ENCODE results near the gene TEX261.

The TEX261 gene

DNA sequence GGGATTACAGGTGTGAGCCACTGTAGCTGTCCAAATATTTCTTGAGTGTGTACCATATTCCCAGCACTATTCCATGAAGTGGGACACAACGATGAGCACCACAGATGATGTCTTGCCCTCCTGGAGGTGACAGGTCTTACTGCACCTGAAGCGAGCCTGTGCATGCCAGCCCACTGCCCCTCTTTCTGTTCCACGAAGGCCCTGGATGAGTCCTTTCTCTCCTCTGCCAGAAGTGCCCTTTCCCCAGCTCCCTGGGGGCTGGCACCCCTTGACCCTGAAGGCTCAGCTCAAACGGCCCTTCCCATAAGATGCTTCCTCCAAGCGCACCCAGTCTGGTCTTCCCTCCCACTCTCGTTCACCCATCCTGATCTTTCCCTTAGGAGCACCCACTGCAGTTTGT lies 53.5 kb downstream of the TEX261 start:
- DNase-seq (ENCODE audit: extremely low read depth, insufficient read length), result no peak
- H3K36me3 ChIP-seq (ENCODE audit: control insufficient read depth, insufficient read depth, low read length), result no peaks in the 10 kb centered on the region
- no peak for TF ChIP-seq CTCF (IDR thresholded peaks at IDR 0.05; ENCODE audit: insufficient read depth, low read length, poor library complexity, severe bottlenecking)
- H3K4me3 ChIP-seq (replicated peaks; ENCODE audit: low read depth, low read length), result no peak overlapping the region
- peaks cover 4% of the 10 kb centered on the region; the same call in 1 of the 2 replicates for H3K27me3 ChIP-seq (replicated peaks; ENCODE audit: control insufficient read depth, insufficient read depth, low read length)

DNA sequence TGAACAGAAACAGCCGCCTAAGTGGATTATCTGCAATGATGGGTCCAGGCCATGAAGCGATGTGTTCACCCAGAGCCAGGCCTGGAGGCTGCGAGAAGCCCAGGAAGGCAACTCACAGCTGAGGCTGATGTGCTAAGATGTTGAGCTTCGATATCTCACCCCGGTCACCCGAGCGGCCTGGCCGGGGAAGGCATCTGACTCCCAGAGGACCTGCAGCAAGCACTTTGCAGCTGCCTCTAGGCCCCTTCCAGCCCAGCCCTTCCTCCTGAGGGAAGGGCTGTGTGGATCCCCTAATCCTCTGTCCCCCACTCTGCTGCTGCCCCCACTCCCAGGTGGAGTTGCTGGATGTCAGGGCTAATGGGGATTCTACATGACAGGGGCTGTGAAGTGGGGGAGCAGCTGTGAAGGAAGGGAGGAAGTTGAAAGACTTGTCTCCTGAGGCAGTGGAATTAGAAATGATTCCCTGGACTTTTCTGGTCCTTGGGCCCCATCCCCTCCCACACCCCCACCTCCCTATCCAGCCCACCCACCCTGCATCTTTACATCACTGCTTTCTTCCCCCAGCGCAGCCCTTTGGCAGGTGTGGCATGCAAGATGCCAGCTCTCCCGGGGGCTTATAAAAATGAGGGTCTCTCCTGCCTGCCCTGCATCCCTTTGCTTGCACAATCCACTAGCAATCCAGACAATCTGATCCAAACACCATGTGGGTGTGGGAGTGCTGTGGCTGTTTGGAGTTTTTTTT lies 54.7 kb downstream of the TEX261 start:
- TF ChIP-seq CTCF (IDR thresholded peaks at IDR 0.05; ENCODE audit: insufficient read depth, low read length, poor library complexity, severe bottlenecking), result no peak
- no peaks in the 10 kb centered on the region for H3K36me3 ChIP-seq (ENCODE audit: control insufficient read depth, insufficient read depth, low read length)
- DNase-seq (ENCODE audit: extremely low read depth, insufficient read length), result no peak

DNA sequence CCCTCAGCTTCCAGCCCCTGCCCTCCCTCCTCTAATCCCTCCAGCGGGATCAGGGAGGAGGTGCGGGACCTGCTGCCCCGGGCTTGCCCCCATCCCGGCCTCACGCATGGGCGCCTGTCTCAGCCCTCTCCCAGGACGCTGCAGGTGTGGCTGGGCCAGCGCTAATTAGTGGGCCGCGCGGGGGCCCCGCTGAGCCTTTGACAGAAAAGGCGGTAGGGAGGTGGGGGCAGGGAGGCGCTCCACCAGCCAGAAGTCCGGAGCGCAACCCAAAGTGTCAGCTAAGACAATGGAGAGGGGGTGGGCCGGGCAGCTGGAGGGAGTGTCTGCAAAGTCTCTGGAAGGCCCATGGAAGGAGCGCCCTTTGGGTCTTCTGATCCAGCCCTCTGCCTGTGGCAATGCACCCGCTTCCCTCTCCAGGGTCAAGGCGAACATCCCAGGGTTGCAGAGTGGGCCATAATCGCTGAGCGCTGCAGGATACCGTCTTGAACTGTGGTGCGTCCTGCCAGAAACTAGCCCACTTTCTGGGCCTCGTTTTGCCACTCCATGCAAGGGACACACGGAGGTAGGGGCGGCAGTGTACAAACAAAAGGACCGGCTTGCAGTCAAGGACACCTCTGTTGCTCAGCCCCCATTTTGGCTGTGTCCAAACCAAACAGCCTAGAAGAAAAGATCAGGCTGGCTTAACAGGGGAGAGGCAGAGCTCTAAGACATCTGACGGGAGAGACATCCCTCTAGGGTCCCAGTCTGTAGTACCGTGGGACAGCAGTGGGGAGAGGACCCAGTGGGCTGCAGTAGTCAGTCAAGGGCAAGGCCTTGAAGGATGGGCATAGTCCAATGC lies 55.5 kb downstream of the TEX261 start:
- no peak for DNase-seq (ENCODE audit: extremely low read depth, insufficient read length)
- no peak for TF ChIP-seq CTCF (IDR thresholded peaks at IDR 0.05; ENCODE audit: insufficient read depth, low read length, poor library complexity, severe bottlenecking)
- Histone ChIP-seq H3K36me3 (ENCODE audit: control insufficient read depth, insufficient read depth, low read length) (no peaks in the 10 kb centered on the region), H3K4me3 (replicated peaks; ENCODE audit: low read depth, low read length) (no peak overlapping the region), H3K27me3 (replicated peaks; ENCODE audit: control insufficient read depth, insufficient read depth, low read length) (peaks cover 4% of the 10 kb centered on the region)

More for the DNA sequence above, 54.7 kb downstream of the TEX261 start:
- no peak overlapping the region for H3K4me3 ChIP-seq (replicated peaks; ENCODE audit: low read depth, low read length)
- H3K27me3 ChIP-seq (replicated peaks; ENCODE audit: control insufficient read depth, insufficient read depth, low read length), result peaks cover 4% of the 10 kb centered on the region

DNA sequence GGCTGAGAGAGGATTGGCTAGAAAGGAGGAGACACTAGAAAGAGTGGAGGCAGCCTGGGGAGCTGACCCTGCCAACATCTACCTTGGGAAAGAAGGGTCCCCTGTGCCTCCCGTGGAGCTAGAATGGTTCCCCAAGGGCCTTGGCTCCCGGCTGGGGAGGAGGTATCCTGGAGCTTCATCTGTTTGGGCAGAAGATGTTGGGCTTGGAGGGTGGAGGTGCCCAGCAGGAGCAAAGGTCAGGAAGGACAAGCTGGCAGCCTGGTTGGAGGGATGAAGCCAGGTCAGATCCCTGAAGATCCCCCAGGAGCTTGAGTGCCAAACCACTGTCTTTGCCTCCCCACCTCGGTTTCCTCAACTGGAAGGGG lies 56.1 kb downstream of the TEX261 start:
- no peaks in the 10 kb centered on the region for H3K36me3 ChIP-seq (ENCODE audit: control insufficient read depth, insufficient read depth, low read length)
- H3K27me3 ChIP-seq (replicated peaks; ENCODE audit: control insufficient read depth, insufficient read depth, low read length), result peaks cover 4% of the 10 kb centered on the region
- TF ChIP-seq CTCF (IDR thresholded peaks at IDR 0.05; ENCODE audit: insufficient read depth, low read length, poor library complexity, severe bottlenecking), result no peak
- H3K4me3 ChIP-seq (replicated peaks; ENCODE audit: low read depth, low read length), result no peak overlapping the region
- no peak for DNase-seq (ENCODE audit: extremely low read depth, insufficient read length)

- Histone ChIP-seq H3K27me3 (replicated peaks; ENCODE audit: control insufficient read depth, insufficient read depth, low read length) (peaks cover 4% of the 10 kb centered on the region), H3K4me3 (replicated peaks; ENCODE audit: low read depth, low read length) (no peak overlapping the region), H3K36me3 (ENCODE audit: control insufficient read depth, insufficient read depth, low read length) (no peaks in the 10 kb centered on the region)
- no peak for TF ChIP-seq CTCF (IDR thresholded peaks at IDR 0.05; ENCODE audit: insufficient read depth, low read length, poor library complexity, severe bottlenecking)
- DNase-seq (ENCODE audit: extremely low read depth, insufficient read length), result no peak
Measured at GRCh38 chr2:70937866-70938585, 56.6 kb downstream of the TEX261 start.
